HEK293 (cell line): ENCODE measurements around the gene SLC12A3.
"Not testable (repeated sequence)": the region's sequence is repeated elsewhere in the genome, so short reads cannot be mapped to it uniquely, and the experiment has no call there.

Source experiments
- CTCF ChIA-PET: fragments of 350-600 bp; formaldehyde crosslinking; extraction: SDS; loops from one replicate; lab custom pipeline; 2021; ENCODE audit warnings: antibody characterized with exemption; lab: Yijun Ruan, JAX
- POLR2A ChIA-PET: fragments of 300-600 bp; formaldehyde crosslinking; extraction: SDS; loops from one replicate; lab custom pipeline; 2020; ENCODE audit warnings: antibody characterized with exemption, inconsistent platforms; lab: Yijun Ruan, JAX
- H3K27ac ChIP-seq: fragments of 200-500 bp; sonication (Bioruptor generic); 2 replicates; pipeline ENCODE4 v1.5.1; 2014; ENCODE audit warnings: low read depth, low read length, control low read depth, inconsistent platforms; ENCODE audit errors: extremely low read depth
- H3K36me3 ChIP-seq, 2 experiments: fragments of 200-500 bp in 1 of 2; sonication (Bioruptor generic) in 1 of 2; 1 replicate in 1 of 2; 2 replicates in 1 of 2; pipeline ENCODE4 v1.5.1; 2014 to 2017; ENCODE audit warnings: inconsistent platforms in 2 of 2, low read length in 2 of 2; ENCODE audit not compliant: control insufficient read depth in 2 of 2, insufficient read depth in 1 of 2
- H3K4me1 ChIP-seq: fragments of 200-500 bp; sonication (Bioruptor generic); 2 replicates; pipeline ENCODE4 v1.5.1; 2014; ENCODE audit warnings: mild to moderate bottlenecking, low read length, inconsistent platforms; ENCODE audit not compliant: control insufficient read depth, insufficient read depth
- H3K4me3 ChIP-seq: 2 replicates; pipeline ENCODE4 v1.5.1; 2011; ENCODE audit warnings: low read depth, mild to moderate bottlenecking, control low read depth, low read length, moderate library complexity
- H3K9me3 ChIP-seq: fragments of 200-500 bp; sonication (Bioruptor generic); 2 replicates; pipeline ENCODE4 v1.5.1; 2014; ENCODE audit warnings: low read depth, low read length, inconsistent platforms; ENCODE audit not compliant: control insufficient read depth, insufficient read depth
- FEZF1 ChIP-seq: fragments of 450-650 bp; formaldehyde crosslinking; IDR thresholded peaks from 2 replicates; pipeline ENCODE4 v1.5.1; 2016; ENCODE audit warnings: missing biosample characterization, missing genetic modification characterization
- HOXA7 ChIP-seq: sonication (generic); formaldehyde crosslinking; IDR thresholded peaks from 2 replicates; pipeline ENCODE4 v1.8.1; 2022; ENCODE audit warnings: missing genetic modification reagents, borderline replicate concordance
- OSR2 ChIP-seq: fragments of 450-650 bp; formaldehyde crosslinking; IDR thresholded peaks from 2 replicates; pipeline ENCODE4 v1.5.1; 2016; ENCODE audit warnings: missing biosample characterization, missing genetic modification characterization
- RBAK ChIP-seq: fragments of 450-650 bp; formaldehyde crosslinking; IDR thresholded peaks from 2 replicates; pipeline ENCODE4 v1.5.1; 2016; ENCODE audit warnings: missing biosample characterization, missing genetic modification characterization
- SCRT1 ChIP-seq: fragments of 450-650 bp; formaldehyde crosslinking; IDR thresholded peaks from 2 replicates; pipeline ENCODE4 v1.5.1; 2016; ENCODE audit warnings: missing biosample characterization, missing genetic modification characterization, borderline replicate concordance
- TSHZ1 ChIP-seq: fragments of 450-650 bp; formaldehyde crosslinking; IDR thresholded peaks from 2 replicates; pipeline ENCODE4 v1.5.1; 2016; ENCODE audit warnings: missing biosample characterization, missing genetic modification characterization, borderline replicate concordance
- ZBTB21 ChIP-seq: fragments of 450-650 bp; formaldehyde crosslinking; IDR thresholded peaks from 2 replicates; pipeline ENCODE4 v1.5.1; 2017; ENCODE audit warnings: missing biosample characterization, missing genetic modification characterization
- ZFHX2 ChIP-seq: fragments of 450-650 bp; formaldehyde crosslinking; conservative IDR thresholded peaks from 2 replicates; pipeline ENCODE4 v1.5.1; 2016; ENCODE audit warnings: missing biosample characterization, missing genetic modification characterization
- ZNF114 ChIP-seq: fragments of 450-650 bp; formaldehyde crosslinking; IDR thresholded peaks from 2 replicates; pipeline ENCODE4 v1.5.0; 2017; ENCODE audit warnings: missing biosample characterization, missing genetic modification characterization
- ZNF121 ChIP-seq: fragments of 450-650 bp; formaldehyde crosslinking; IDR thresholded peaks from 2 replicates; pipeline ENCODE4 v1.5.1; 2016; ENCODE audit warnings: missing biosample characterization, missing genetic modification characterization
- ZNF16 ChIP-seq: fragments of 450-650 bp; formaldehyde crosslinking; IDR thresholded peaks from 2 replicates; pipeline ENCODE4 v1.5.1; 2016; ENCODE audit warnings: low read depth, missing biosample characterization, missing genetic modification characterization
- ZNF248 ChIP-seq: fragments of 450-650 bp; formaldehyde crosslinking; IDR thresholded peaks from 2 replicates; pipeline ENCODE4 v1.5.1; 2017; ENCODE audit warnings: missing biosample characterization, missing genetic modification characterization
- ZNF311 ChIP-seq: fragments of 450-650 bp; formaldehyde crosslinking; IDR thresholded peaks from 2 replicates; pipeline ENCODE4 v1.5.1; 2017; ENCODE audit warnings: missing biosample characterization, missing genetic modification characterization, borderline replicate concordance
- ZNF354C ChIP-seq: fragments of 450-650 bp; formaldehyde crosslinking; IDR thresholded peaks from 2 replicates; pipeline ENCODE4 v1.5.1; 2016; ENCODE audit warnings: missing biosample characterization, missing genetic modification characterization, low read depth, borderline replicate concordance
- ZNF362 ChIP-seq: fragments of 450-650 bp; formaldehyde crosslinking; IDR thresholded peaks from 2 replicates; pipeline ENCODE4 v1.5.1; 2016; ENCODE audit warnings: missing biosample characterization, missing genetic modification characterization
- ZNF391 ChIP-seq: fragments of 450-650 bp; formaldehyde crosslinking; IDR thresholded peaks from 2 replicates; pipeline ENCODE4 v1.5.1; 2016; ENCODE audit warnings: low read depth, missing biosample characterization, missing genetic modification characterization, borderline replicate concordance
- ZNF501 ChIP-seq: fragments of 450-650 bp; formaldehyde crosslinking; IDR thresholded peaks from 2 replicates; pipeline ENCODE4 v1.5.1; 2016; ENCODE audit warnings: missing biosample characterization, missing genetic modification characterization
- ZNF654 ChIP-seq: fragments of 450-650 bp; formaldehyde crosslinking; IDR thresholded peaks from 2 replicates; pipeline ENCODE4 v1.5.1; 2016; ENCODE audit warnings: low read depth, missing biosample characterization, missing genetic modification characterization
- ZNF768 ChIP-seq: fragments of 450-650 bp; formaldehyde crosslinking; IDR thresholded peaks from 2 replicates; pipeline ENCODE4 v1.5.1; 2018; ENCODE audit warnings: missing biosample characterization, mild to moderate bottlenecking, missing genetic modification characterization
- ZNF843 ChIP-seq: fragments of 450-650 bp; formaldehyde crosslinking; IDR thresholded peaks from 2 replicates; pipeline ENCODE4 v1.5.1; 2016; ENCODE audit warnings: missing biosample characterization, missing genetic modification characterization
- ZSCAN5A ChIP-seq: fragments of 450-650 bp; formaldehyde crosslinking; IDR thresholded peaks from 2 replicates; pipeline ENCODE4 v1.5.1; 2016; ENCODE audit warnings: missing biosample characterization, missing genetic modification characterization

SLC12A3 gene

GRCh38 chr16:56868766-56869165, 3.8 kb downstream of the SLC12A3 start:
- H3K36me3 ChIP-seq, H3K4me1 ChIP-seq, H3K4me3 ChIP-seq, H3K9me3 ChIP-seq, H3K27ac ChIP-seq: not testable (repeated sequence)
- ChIA-PET POLR2A (interaction anchor here (0.7 kb wide), 1 partner anchor 386 kb away, joined by 4 read pairs; no protein-coding TSS in a partner anchor), CTCF (interaction anchor here (0.6 to 2.1 kb wide), 13 partner anchors 9 to 292 kb away, joined by 3 to 9 read pairs (median 4); no protein-coding TSS in a partner anchor)
- 0 out of 2 replicates have a peak, but pooled peaks have one; percentile 22 for TF ChIP-seq ZNF768 (tag by site-specific recombination)

GRCh38 chr16:56869513-56870275, 4.7 kb downstream of the SLC12A3 start:
- CTCF ChIA-PET = interaction anchor here (0.6 to 2.1 kb wide), 12 partner anchors 10 to 1024 kb away, joined by 3 to 9 read pairs (median 4); no protein-coding TSS in a partner anchor
- no peak for TF ChIP-seq RBAK
- TF ChIP-seq ZNF248 = no peak
- TF ChIP-seq ZNF654 (tag by site-specific recombination) = 0 out of 2 replicates have a peak, but pooled peaks have one; percentile 17
- no peak for TF ChIP-seq OSR2 (tag by site-specific recombination)
- POLR2A ChIA-PET = interaction anchor here (0.5 kb wide), 1 partner anchor 61 kb away, joined by 3 read pairs; no protein-coding TSS in a partner anchor
- no peak overlapping the region for H3K4me3 ChIP-seq
- no peaks in the 10 kb centered on the region for H3K36me3 ChIP-seq
- H3K9me3 ChIP-seq = no peaks in the 10 kb centered on the region
- no peak overlapping the region for H3K27ac ChIP-seq
- no peaks in the 10 kb centered on the region for H3K4me1 ChIP-seq

GRCh38 chr16:56870276-56870888, 5.4 kb downstream of the SLC12A3 start:
- Histone ChIP-seq H3K36me3 (no peaks in the 10 kb centered on the region), H3K27ac (no peak overlapping the region), H3K4me3 (no peak overlapping the region), H3K4me1 (no peaks in the 10 kb centered on the region), H3K9me3 (no peaks in the 10 kb centered on the region)
- CTCF ChIA-PET = interaction anchor here (0.7 to 2.1 kb wide), 4 partner anchors 9 to 293 kb away, joined by 4 to 9 read pairs (median 5); no protein-coding TSS in a partner anchor
- POLR2A ChIA-PET = no interaction called here
- TF ChIP-seq ZNF121 (tag by site-specific recombination) = no peak
- no peak for TF ChIP-seq ZNF354C (tag by site-specific recombination)
- no peak for TF ChIP-seq TSHZ1 (tag by site-specific recombination)
- no peak for TF ChIP-seq HOXA7
- no peak for TF ChIP-seq ZNF362 (tag by site-specific recombination)
- TF ChIP-seq SCRT1 (tag by site-specific recombination) = no peak
- TF ChIP-seq ZFHX2 = no peak
- TF ChIP-seq ZNF391 (tag by site-specific recombination) = no peak
- no peak for TF ChIP-seq ZNF16 (tag by site-specific recombination)
- no peak for TF ChIP-seq ZNF311 (tag by site-specific recombination)
- TF ChIP-seq ZNF501 (tag by site-specific recombination) = no peak
- TF ChIP-seq ZBTB21 (tag by site-specific recombination) = no peak
- no peak for TF ChIP-seq ZSCAN5A
- no peak for TF ChIP-seq FEZF1 (tag by site-specific recombination)
- TF ChIP-seq ZNF843 (tag by site-specific recombination) = no peak
- TF ChIP-seq ZNF114 (tag by site-specific recombination) = no peak
- no peak for TF ChIP-seq RBAK
